Hematopoietic multipotent progenitor cell (in vitro differentiated cells): ENCODE results near the gene NAALADL2. TPM values are rescaled to one million over a fixed set of nuclear protein-coding genes. Genes with fewer than 3 reads are reported as not detected.

Experiments used
- DNase-seq, 3 donors: peaks; one replicate each; pipeline ENCODE4 v3.0.0-alpha.2; 2011 to 2015; ENCODE audit warnings: low read depth in 2 of 3, low spot score in 2 of 3
- total RNA-seq: library from RNA; depleted of rRNA; stranded (reverse); fragments of >200 nt; gene quantifications from one replicate; pipeline ENCODE4 v1.2.3, GENCODE V29; 2012

The NAALADL2 gene
- total RNA-seq, result 4.6 TPM

GRCh38 chr3:174859114-174859735 is at the start of gene NAALADL2:
Gene NAALADL2 (plus strand): TSS chr3:174859334.
- DNase-seq, result no peak

- DNase-seq, result no peak
Observed at GRCh38 chr3:174810254-174810653, 48.9 kb upstream of the NAALADL2 start.

DNA sequence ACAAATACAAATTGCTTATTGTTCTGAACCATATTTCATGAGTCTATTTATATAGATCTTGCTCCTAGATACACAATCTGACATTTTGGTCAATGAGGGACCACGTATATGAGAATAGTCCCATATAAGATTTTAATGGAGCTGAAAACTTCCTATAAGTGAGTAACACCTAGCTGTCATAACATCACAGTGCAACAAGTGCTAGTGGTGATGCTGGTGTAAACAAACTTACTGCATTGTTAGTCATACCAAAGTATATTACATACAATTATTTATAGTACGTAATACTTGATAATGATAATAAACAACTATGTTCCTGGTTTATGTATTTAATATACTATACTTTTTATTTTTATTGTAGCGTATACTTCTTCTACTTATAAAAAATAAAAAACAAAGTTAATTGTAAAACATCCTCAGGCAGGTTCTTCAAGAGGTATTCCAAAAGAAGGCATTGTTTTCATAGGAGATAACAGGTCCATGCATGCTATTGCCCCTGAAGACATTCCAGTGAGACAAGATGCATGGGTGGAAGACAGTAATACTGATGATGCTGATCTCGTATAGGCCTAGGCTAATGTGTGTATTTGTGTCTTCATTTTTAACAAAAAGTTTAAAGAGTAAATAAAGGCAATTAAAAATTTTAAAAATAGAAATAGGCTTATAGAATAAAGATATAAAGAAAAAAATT is 46.8 kb upstream of the NAALADL2 start:
- no peak for DNase-seq

DNA sequence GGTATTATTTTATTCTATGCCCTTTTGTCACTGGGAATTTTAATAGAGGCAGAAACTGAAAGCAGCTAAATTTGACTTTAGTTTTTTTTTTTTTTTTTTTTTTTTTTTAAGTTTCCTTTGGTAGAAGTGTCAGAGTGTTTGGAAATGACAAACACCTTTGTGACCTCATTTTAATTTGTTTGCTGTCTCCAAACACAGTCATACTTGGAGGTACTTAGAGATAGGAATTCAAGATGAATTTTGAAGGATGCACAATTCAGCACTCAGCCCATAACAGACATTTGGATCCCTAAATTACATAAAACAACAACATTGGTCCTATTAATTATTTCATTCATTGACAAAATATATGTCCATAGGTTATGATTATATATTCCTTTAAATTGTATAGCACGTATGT is 43.4 kb upstream of the NAALADL2 start:
- DNase-seq, result no peak

DNA sequence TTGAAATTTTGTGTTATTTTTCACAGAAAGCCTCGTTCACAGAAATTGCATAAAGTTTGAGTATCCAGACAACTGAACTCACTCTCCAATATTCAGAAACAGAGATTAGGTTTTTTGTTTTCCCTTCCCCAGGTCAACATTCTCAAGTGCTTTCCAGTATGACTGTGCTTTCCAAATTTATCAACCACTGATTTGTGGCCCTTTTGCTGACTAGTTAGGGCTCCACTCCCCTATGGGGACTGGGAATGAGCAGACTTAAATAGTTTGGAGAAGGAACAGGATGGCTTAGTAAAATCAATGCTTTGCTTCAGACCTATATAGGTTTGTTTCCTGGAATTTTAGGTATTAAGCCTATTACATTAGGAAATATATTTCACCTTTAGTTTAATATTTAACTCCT is 38.2 kb upstream of the NAALADL2 start:
- DNase-seq, result no peak

GRCh38 chr3:174821477-174821876 is 37.7 kb upstream of the NAALADL2 start:
- DNase-seq, result no peak

- DNase-seq, result no peak
Observed at GRCh38 chr3:174822320-174822719, 36.8 kb upstream of the NAALADL2 start.

DNA sequence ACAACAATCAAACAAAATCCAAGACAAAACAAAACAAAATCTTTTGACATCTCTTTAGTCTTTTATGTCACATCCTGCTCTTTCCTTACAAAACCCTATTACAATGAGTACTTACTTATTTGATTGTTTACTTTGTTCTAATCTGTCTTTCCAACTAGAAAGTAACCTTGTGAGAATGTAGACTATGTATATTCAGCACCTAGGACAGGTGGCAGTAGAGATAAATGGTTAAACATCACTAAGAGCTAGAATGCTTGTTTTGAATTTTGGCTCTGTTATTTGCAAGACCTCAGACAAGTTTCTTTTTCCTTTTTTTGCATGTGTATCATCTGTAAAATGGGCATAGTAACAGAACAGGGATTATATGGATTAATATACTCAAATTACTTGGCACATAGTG is 33.1 kb upstream of the NAALADL2 start:
- DNase-seq, result no peak

DNA sequence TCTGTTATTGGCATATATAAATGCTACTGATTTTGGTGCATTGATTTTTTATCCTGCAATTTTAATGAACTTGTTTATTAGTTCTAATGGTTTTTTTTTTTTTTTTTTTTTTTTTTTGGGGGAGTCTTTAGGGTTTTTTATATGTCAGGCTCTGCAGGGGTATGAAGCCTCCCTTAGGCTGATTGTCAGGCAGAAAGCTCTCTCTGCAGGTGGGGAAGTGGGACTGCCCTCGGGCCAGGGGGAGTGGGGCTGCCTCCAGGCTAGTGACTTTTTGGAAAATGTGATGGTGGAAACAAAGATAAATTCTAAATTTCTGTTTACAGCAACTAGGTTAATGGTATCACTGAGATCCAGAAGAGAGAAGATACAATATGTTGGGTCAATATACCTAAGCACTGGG is 14.4 kb upstream of the NAALADL2 start:
- no peak for DNase-seq

- no peak for DNase-seq
Observed at GRCh38 chr3:174846055-174846454, 13.1 kb upstream of the NAALADL2 start.

DNA sequence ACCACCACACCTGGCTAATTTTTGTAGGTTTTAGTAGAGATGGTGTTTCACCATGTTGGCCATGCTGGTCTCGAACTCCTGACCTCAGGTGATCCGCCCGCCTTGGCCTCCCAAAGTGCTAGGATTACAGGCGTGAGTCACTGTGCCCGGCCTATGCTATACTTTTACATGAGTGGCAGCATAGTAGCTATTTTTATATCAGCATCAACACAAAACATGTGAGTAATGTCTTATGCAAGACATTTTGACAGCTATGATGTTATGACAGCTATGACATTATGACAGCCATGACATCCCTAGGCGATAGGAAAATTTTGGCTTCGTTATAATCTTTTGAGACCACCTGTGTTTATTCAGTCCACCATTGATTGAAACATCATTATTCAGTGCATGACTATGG is 4.1 kb upstream of the NAALADL2 start:
- DNase-seq, result no peak

GRCh38 chr3:174857301-174857700 is 1.8 kb upstream of the NAALADL2 start:
- no peak for DNase-seq

DNA sequence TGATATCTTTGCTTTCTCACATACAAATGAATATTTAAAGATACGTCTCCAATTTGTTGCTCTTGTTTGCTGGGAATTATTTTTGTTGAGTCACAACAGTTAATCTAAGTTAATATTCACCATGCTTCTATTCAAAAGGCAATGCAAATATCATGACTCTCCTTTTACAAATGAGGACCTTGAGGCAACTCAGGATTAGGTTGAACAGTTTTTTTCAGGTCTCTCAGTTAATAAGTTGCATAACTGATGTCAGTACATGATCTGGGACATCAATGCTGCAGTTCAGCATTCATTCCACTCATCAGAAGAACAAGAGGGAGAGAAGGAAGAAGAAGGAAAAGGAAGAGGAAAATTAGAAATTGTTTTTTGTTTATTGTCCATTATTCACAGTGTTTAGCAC is 781 bp upstream of the NAALADL2 start:
- DNase-seq, result no peak

GRCh38 chr3:174859756-174860155 is 622 bp downstream of the NAALADL2 start:
- DNase-seq, result no peak

DNA sequence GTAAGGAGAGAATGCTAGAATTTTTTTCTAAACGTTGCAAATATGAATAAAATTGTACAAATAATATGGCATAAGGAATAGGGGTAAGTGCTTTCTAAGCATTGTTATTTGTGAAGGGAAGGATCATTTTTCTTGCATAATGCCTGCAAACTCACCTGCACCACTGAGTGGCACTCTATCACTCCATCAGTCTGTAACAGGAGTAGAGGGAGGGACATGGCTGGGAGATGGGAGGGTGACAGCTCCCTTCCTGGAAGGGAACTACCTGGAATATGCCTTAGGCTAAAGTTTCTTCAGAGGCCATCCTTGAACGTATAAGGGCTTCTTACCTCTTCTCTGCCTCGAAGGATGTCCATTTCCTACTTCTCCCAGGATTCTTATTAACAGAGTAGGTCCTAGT is 3.0 kb downstream of the NAALADL2 start:
- no peak for DNase-seq

DNA sequence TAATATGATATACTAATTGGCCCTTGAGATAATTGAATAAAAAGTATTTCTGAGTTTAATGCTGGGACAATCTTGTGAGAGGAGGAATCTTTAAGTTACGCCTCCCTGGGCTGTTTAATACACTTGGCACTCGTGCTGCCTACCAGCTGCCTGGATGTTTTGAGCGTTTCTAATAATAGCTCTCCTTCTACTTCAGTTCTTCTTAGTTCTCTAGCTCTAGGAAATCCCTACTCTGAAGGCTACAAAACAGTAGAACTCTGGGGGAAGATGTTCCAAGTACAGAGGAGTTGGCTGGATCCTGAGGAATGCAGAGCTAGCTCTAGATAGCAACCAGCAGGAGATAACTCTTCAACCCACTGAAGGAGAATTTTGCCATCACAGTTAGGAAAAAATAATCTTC is 3.5 kb downstream of the NAALADL2 start:
- DNase-seq, result no peak

GRCh38 chr3:174863488-174863887 is 4.4 kb downstream of the NAALADL2 start:
- DNase-seq, result no peak

- no peak for DNase-seq
Observed at GRCh38 chr3:174869448-174869847, 10.3 kb downstream of the NAALADL2 start.

GRCh38 chr3:174873832-174874657 is 14.9 kb downstream of the NAALADL2 start:
- DNase-seq, result no peak

DNA sequence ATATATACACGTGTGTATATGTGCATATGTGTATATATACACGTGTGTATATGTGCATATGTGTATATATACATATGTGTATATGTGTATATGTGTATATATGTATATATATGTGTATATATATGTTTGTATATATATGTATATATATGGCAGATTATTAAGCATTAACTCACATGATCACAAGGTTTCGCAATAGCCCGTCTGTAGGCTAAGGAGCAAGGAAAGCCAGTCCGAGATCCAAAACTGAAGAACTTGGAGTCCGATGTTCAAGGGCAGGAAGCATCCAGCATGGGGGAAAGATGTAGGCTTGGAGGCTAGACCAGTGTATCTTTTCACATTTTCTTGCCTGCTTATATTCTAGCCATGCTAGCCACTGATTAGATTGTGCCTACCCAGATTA is 23.7 kb downstream of the NAALADL2 start:
- no peak for DNase-seq

DNA sequence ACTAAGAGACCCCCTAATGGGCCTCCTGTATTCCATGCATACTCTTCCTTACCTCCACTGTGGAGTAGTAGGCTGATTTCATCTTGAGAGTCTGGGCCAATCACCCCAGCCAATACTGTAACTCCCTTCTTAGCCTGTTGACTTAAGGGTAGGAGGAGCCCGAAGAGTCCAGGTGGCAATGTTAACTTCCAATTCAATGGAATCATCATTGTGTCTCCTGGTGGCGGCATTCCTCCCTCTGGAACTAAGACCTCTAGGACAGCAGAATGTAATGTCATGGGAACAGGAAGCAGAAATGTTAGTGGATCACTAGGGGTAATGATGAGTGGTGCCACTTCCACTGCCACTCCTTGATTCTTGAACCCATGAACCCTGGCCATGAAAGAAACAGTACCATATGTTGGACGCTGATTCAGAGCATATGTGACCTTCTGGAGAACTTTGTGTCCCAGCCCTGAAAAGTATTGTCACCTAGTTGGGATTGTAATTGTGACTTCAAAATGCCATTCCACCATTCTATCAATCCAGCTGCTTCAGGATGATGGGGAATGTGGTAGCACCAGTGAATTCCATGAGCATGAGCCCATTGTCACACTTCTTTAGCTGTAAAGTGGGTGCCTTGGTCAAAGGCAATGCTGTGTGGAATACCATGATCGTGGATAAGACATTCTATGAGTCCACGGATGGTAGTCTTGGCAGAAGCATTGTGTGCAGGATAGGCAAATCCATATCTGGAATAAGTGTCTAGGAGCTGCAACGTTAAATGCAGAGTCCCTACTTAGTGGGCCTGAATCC is 24.9 kb downstream of the NAALADL2 start:
- no peak for DNase-seq
